Memory B cell (primary cell): Measurements from ENCODE around the gene TUBB4B.

Experiments
- ATAC-seq: fragments of 150-1000 bp; cut with Tn5 transposase; 2 replicates; pipeline ENCODE4 v1.10.0; 2021; ENCODE audit warnings: low read depth, mild to moderate bottlenecking, moderate library complexity
- DNase-seq, 2 donors: peaks; one replicate each; pipeline ENCODE4 v3.0.0; 2022; ENCODE audit warnings: low spot score in 2 of 2
- H3K27ac Mint-ChIP-seq: one replicate; pipeline ENCODE4 v1.8.0; 2022; ENCODE audit warnings: mild to moderate bottlenecking, moderate library complexity, mixed read lengths
- H3K27me3 Mint-ChIP-seq: one replicate; pipeline ENCODE4 v1.8.0; 2022; ENCODE audit warnings: mixed read lengths
- H3K36me3 Mint-ChIP-seq: one replicate; pipeline ENCODE4 v1.8.0; 2022; ENCODE audit warnings: mild to moderate bottlenecking, mixed read lengths
- H3K4me1 Mint-ChIP-seq: one replicate; pipeline ENCODE4 v1.8.0; 2022; ENCODE audit warnings: mixed read lengths
- H3K4me3 Mint-ChIP-seq: one replicate; pipeline ENCODE4 v1.8.0; 2022; ENCODE audit warnings: mild to moderate bottlenecking, moderate library complexity, mixed read lengths
- H3K9me3 Mint-ChIP-seq: one replicate; pipeline ENCODE4 v1.8.0; 2022; ENCODE audit warnings: mixed read lengths

The TUBB4B gene

GRCh38 chr9:137278061-137278701 is 37.1 kb downstream of the TUBB4B start:
- DNase-seq (no peak), ATAC-seq (peak; percentile 14)
- Mint-ChIP-seq H3K4me3 (peak overlapping the region; percentile 94), H3K27ac (peak overlapping the region; percentile 86), H3K36me3 (peaks cover 2% of the 10 kb centered on the region), H3K4me1 (peaks cover 30% of the 10 kb centered on the region), H3K27me3 (no peaks in the 10 kb centered on the region), H3K9me3 (no peaks in the 10 kb centered on the region)

- Mint-ChIP-seq H3K4me3 (no peak overlapping the region), H3K27ac (no peak overlapping the region), H3K36me3 (peaks cover 2% of the 10 kb centered on the region), H3K4me1 (peaks cover 30% of the 10 kb centered on the region), H3K27me3 (no peaks in the 10 kb centered on the region), H3K9me3 (no peaks in the 10 kb centered on the region)
- no peak for ATAC-seq
- no peak for DNase-seq
These were observed 37.9 kb downstream of the TUBB4B start for GRCh38 chr9:137278721-137279711.

GRCh38 chr9:137279741-137280473 is 38.8 kb downstream of the TUBB4B start:
- peaks cover 25% of the 10 kb centered on the region for H3K4me1 Mint-ChIP-seq
- no peaks in the 10 kb centered on the region for H3K9me3 Mint-ChIP-seq
- peaks cover 2% of the 10 kb centered on the region for H3K36me3 Mint-ChIP-seq
- H3K4me3 Mint-ChIP-seq = peak overlapping the region; percentile 27
- H3K27me3 Mint-ChIP-seq = no peaks in the 10 kb centered on the region
- DNase-seq (no peak), ATAC-seq (no peak)
- H3K27ac Mint-ChIP-seq = no peak overlapping the region

- ATAC-seq = peak; percentile 43
- no peak overlapping the region for H3K27ac Mint-ChIP-seq
These were observed 39.6 kb downstream of the TUBB4B start for GRCh38 chr9:137280474-137281344.

GRCh38 chr9:137281345-137282116 is 40.4 kb downstream of the TUBB4B start:
- no peak for DNase-seq
- ATAC-seq = no peak
- Mint-ChIP-seq H3K4me3 (no peak overlapping the region), H3K4me1 (peaks cover 20% of the 10 kb centered on the region), H3K27ac (peak overlapping the region; percentile 94), H3K9me3 (no peaks in the 10 kb centered on the region), H3K27me3 (no peaks in the 10 kb centered on the region), H3K36me3 (peaks cover 4% of the 10 kb centered on the region)

More at GRCh38 chr9:137280474-137281344, 39.6 kb downstream of the TUBB4B start:
- Mint-ChIP-seq H3K4me3 (no peak overlapping the region), H3K4me1 (peaks cover 21% of the 10 kb centered on the region), H3K27me3 (no peaks in the 10 kb centered on the region), H3K36me3 (peaks cover 4% of the 10 kb centered on the region), H3K9me3 (no peaks in the 10 kb centered on the region)
- no peak for DNase-seq

GRCh38 chr9:137286975-137287383 is 45.9 kb downstream of the TUBB4B start:
- peaks cover 16% of the 10 kb centered on the region for H3K4me1 Mint-ChIP-seq
- DNase-seq (no peak), ATAC-seq (peak; percentile 14)
- peak overlapping the region; percentile 71 for H3K27ac Mint-ChIP-seq
- peaks cover 8% of the 10 kb centered on the region for H3K36me3 Mint-ChIP-seq
- H3K4me3 Mint-ChIP-seq = peak overlapping the region; percentile 58
- H3K27me3 Mint-ChIP-seq = no peaks in the 10 kb centered on the region
- H3K9me3 Mint-ChIP-seq = no peaks in the 10 kb centered on the region

- peaks cover 7% of the 10 kb centered on the region for H3K27me3 Mint-ChIP-seq
- H3K4me1 Mint-ChIP-seq = peaks cover 9% of the 10 kb centered on the region
- H3K9me3 Mint-ChIP-seq = no peaks in the 10 kb centered on the region
- H3K27ac Mint-ChIP-seq = no peak overlapping the region
- H3K4me3 Mint-ChIP-seq = no peak overlapping the region
- no peaks in the 10 kb centered on the region for H3K36me3 Mint-ChIP-seq
- no peak for ATAC-seq
- no peak for DNase-seq
These were observed 52.0 kb downstream of the TUBB4B start for GRCh38 chr9:137293094-137293481.
